ENCODE data around the gene CCNG1.
"Not testable (repeated sequence)": the region's sequence is repeated elsewhere in the genome, so short reads cannot be mapped to it uniquely, and the experiment has no call there.

The CCNG1 gene

DNA sequence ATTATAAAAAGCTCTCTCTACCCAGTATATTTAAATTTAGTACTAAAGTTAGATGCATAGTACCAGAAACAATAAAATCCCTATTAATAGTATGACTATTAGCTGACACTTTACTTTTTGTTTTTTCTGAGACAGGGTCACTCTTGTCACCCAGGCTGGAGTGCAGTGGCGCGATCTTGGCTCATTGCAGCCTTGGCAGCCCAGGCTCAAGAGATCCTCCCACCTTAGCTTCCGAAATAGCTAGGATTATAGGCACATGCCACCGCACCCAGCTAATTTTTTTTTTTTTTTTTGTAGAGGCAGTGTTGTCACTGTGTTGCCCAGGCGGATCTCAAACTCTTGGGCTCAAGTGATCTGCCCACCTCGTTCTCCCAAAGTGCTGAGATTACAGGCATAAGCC is 8.0 kb downstream of the CCNG1 start:
- DNase-seq = no peak

- DNase-seq = no peak
Observed at GRCh38 chr5:163447191-163447590, 9.8 kb downstream of the CCNG1 start.

DNA sequence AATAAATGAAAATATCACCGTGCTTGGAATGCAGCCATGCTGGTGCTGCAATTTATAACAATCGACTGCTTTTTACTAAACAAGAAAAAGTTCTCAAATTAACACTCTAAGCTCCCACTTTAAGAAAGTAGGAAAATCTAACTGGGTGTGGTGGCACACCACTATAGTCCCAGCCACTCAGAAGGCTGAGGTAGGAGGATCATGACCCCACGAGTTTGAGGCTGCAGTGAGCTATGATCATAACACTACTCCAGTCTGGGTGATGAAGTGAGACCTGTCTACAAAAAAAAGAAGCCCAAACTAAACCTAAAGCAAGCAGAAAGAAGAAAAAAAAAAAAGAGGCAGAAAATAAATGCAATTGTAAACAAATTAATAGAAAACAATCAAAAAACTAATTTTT is 10.5 kb downstream of the CCNG1 start:
- DNase-seq = no peak

DNA sequence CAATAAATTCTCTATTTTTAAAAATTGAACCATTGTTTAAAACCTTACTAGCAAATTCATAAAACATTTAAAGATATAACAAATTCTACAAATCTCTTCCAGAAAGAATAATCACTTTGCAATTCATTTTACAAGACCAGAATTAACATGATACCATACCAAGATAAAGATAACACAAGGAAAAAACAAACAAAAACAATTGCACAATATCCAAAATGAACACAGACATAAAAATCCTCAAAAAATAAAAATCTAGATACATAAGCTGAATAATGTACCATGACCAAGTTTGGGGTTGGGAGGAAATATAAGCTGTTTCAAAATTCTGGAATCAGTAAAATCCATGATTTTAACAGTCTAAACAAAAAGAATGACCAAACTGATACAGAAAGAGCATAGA is 11.1 kb downstream of the CCNG1 start:
- no peak for DNase-seq

- no peak for DNase-seq
Observed at GRCh38 chr5:163451489-163451888, 14.1 kb downstream of the CCNG1 start.

- DNase-seq = no peak
Observed at GRCh38 chr5:163453705-163454104, 16.3 kb downstream of the CCNG1 start.

DNA sequence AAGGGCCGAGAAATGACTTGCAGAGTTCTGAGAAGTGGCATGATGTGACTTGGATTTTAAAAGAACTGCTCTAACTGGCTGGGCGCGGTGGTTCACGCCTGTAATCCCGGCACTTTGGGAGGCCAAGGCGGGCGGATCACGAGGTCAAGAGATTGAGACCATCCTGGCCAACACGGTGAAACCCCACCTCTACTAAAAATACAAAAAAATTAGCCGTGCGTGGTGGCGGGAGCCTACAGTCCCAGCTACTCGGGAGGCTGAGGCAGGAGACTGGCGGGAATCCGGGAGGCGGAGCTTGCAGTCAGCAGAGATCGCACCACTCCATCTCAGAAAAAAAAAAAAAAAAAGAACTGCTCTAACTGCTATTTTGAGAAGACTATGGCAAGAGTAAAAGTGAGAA is 18.0 kb downstream of the CCNG1 start:
- DNase-seq = not testable (repeated sequence)

- DNase-seq = no peak
Observed at GRCh38 chr5:163456029-163456589, 18.7 kb downstream of the CCNG1 start.

DNA sequence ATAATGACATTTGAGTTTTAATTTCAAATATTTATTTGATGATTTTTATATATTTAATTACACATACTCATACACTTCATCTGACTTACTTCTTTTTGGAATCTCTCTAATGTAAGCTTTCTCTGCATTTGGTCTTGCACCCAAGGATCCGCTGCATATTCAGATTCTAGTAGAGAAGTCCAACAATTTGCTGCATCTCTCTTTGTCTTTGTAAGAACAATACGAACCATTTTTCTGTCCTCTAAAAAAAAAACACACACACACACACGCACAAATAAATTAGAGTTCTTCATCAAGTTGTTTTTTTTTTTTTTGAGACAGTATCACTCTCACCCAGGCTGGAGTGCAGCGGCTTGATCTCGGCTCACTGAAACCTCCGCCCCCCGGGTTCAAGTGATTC is 19.4 kb downstream of the CCNG1 start:
- no peak for DNase-seq

DNA sequence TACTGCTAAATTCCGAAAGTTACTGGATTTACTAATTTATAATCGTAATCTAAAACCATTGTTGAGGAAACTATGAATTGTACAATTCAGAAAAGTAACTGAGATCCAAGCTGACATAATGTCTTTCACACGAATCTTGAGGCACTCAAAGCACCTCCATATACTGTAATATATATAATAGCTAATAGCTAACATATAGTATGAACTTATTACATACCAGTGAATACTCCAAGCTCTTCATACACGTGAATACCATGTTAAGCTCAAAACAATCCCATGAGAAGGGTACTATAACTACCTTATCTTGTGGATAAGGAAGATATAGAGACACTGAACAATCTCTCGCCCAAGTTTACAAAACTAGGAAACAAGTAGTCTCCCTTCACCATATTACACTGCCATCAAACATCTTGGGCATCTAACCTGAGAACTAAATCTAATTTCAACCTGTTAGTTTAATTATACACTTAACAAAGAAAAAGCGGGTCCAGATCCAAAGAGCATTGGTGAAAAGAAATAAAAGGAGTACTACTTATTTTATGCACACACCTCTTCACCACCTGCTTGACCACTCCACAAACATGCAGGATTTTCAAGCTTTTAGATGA is 21.5 kb downstream of the CCNG1 start:
- DNase-seq = no peak

DNA sequence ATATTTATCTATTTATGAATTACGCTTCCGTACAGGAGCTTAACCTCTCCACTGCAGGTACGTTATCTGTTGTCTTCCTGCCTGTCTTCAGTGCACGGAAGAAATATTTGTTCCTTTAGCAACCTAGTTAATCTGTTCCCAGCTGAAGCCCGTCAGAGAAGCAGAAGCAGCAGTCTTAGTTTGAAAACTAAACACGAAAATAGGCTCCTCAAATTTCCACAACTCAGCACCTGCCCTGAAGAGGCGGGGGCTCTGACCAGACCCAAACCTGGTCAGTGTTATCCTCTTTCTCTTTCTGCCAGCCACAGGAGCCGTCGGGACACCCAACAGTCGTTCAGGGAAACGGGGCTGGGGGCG is 22.0 kb downstream of the CCNG1 start:
- no peak for DNase-seq

- DNase-seq = peak; percentile 84
Observed at GRCh38 chr5:163459819-163460561, 22.6 kb downstream of the CCNG1 start, which contains the start of gene NUDCD2. Gene NUDCD2 (minus strand): TSS chr5:163460102. CDS start chr5:163460050, 52 bp downstream.

DNA sequence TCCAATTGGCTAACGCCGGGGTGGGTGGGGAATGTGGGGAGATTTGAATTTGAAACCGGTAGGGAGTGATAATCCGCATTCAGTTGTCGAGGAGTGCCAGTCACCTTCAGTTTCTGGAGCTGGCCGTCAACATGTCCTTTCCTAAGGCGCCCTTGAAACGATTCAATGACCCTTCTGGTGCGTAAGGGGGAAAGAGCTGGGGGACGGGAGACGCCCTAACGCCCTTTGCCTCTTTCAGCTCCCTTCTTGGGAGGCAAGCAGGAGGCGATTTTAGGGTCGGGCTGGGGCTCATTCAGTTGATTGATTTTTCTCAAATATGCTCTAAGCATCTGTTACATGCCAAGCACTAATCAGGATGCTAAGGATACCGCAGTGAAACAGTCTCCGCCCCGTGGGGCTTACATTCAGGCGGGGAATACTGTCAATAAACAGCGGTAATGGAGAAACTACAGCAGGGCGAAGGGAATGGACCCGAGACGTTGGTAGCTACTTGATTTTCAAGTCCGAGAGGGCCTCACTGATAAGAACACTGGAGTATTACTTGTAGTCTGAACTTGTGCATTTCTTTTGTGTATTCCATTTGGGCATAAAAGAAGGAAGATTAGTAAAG is 23.3 kb downstream of the CCNG1 start, which contains the start of gene HMMR:
TSS of gene HMMR (plus strand) at position 71 of the 610 bp plus-strand sequence. CDS start at position 132, 61 bp downstream.
- DNase-seq = no peak

DNA sequence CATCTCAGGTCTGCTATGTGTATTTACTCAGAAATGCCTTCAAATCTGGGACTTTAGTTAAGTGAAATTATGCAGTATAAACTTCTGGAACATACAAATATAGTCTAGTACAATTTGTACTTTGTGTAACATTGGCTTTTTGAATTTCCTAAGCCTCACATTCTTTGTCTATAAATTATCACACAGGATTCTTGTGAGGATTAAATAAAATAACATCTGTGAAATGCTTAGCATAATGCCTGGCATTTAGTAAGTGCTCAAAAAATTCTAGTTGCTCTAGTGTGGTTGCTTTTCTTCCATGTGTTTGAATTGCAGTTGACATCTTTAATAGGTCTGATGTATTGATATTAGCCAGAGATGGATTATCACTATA is 25.7 kb downstream of the CCNG1 start:
- no peak for DNase-seq

DNA sequence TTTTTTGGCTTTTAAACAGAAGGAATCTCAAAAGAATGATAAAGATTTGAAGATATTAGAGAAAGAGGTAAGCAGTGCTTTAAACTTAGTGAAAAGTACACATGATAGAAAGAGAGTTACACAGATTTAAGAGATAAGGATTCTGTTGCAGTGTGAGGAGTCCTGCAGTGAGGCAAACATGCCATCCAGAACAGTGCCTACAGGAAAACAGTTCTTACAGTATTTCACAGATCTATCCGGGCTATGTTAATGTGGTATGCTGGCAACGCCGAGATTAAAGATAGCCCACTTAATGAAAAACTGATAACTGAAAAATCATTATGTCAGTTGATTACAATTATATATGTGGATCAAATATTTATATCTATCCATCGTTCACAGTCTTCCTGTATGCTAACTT is 30.3 kb downstream of the CCNG1 start:
- no peak for DNase-seq

DNA sequence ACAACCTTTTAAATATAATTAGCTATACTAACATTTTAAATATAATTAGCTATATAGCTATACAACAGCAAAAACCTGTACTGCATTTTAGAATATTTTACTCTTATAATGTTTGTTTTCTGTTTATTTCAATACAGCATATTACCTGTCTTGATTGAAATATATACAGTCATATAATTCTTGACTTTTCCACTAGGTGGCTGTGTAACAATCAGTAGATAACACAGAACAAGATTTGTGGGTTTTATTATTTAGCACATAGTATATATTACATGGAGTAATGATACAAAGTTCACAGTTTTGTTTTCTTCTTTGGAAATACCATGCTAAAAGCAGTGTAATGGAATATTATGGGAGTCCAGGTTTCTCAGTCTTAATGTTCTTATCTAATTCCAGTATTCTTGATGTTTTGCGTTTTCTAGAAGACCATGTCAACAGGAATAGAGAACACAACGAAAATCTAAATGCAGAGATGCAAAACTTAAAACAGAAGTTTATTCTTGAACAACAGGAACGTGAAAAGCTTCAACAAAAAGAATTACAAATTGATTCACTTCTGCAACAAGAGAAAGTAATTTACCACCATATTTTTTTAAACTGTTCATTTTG is 36.3 kb downstream of the CCNG1 start:
- no peak for DNase-seq

- DNase-seq = no peak
Observed at GRCh38 chr5:163475411-163475810, 38.0 kb downstream of the CCNG1 start.

- no peak for DNase-seq
Observed at GRCh38 chr5:163478126-163478981, 41.0 kb downstream of the CCNG1 start.

- DNase-seq = no peak
Observed at GRCh38 chr5:163478982-163479271, 41.5 kb downstream of the CCNG1 start.

DNA sequence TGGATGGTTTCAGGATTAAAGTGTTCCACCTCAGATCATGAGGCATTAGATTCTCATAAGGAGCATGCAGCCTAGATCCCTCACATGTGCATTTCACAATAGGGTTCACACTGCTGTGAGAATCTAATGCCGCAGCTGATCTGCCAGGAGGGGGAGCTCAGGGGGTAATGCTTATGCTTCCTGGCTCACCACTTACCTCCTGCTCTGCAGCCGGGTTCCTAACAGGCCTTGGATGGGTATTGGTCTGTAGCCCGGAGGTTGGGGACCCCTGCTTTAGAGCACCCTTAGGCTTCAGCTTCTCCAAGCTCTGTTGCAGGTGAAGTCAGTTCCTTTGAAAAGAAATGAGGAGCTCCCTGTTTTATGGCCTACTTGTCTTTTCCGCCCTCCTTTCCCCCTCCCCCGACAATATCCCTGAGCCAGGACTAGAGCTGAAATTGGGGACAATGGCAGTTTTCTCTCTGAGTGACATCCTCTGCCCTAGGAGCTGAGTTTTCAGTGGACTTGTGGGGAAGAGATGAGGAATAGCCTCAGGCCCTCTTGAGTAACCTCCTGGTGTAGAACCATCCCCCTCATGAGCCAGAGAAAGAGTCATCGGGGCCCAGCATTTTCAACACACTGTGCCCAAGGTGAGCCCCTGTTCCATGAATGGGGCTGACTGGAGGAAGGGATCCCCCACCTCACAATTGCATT is 51.8 kb downstream of the CCNG1 start:
- no peak for DNase-seq

GRCh38 chr5:163489745-163490075 is 52.3 kb downstream of the CCNG1 start:
- DNase-seq = no peak
